ENCODE measurements around the gene KRT35.

Gene KRT35

GRCh38 chr17:41511716-41512115, 30.8 kb upstream of the KRT35 start:
- no peak overlapping the region for H3K4me3 ChIP-seq (ENCODE audit: low read length)
- no peak for TF ChIP-seq CTCF (conservative IDR thresholded peaks at IDR 0.05; ENCODE audit: low read length)
- no peak for DNase-seq (ENCODE audit: low read depth)

- TF ChIP-seq CTCF (conservative IDR thresholded peaks at IDR 0.05; ENCODE audit: low read length): no peak
- DNase-seq (ENCODE audit: low read depth): no peak
- no peak overlapping the region for H3K4me3 ChIP-seq (ENCODE audit: low read length)
Observed at GRCh38 chr17:41511116-41511515, 30.2 kb upstream of the KRT35 start.

GRCh38 chr17:41510251-41511065, 29.5 kb upstream of the KRT35 start:
- H3K4me3 ChIP-seq (ENCODE audit: low read length): no peak overlapping the region
- TF ChIP-seq CTCF (conservative IDR thresholded peaks at IDR 0.05; ENCODE audit: low read length): no peak
- DNase-seq (ENCODE audit: low read depth): no peak

- no peak for TF ChIP-seq CTCF (conservative IDR thresholded peaks at IDR 0.05; ENCODE audit: low read length)
- no peak for DNase-seq (ENCODE audit: low read depth)
- H3K4me3 ChIP-seq (ENCODE audit: low read length): no peak overlapping the region
Observed at GRCh38 chr17:41507315-41507880, 26.4 kb upstream of the KRT35 start.

GRCh38 chr17:41505809-41506767, 25.1 kb upstream of the KRT35 start:
- no peak for TF ChIP-seq CTCF (conservative IDR thresholded peaks at IDR 0.05; ENCODE audit: low read length)
- no peak overlapping the region for H3K4me3 ChIP-seq (ENCODE audit: low read length)
- no peak for DNase-seq (ENCODE audit: low read depth)

- no peak for TF ChIP-seq CTCF (conservative IDR thresholded peaks at IDR 0.05; ENCODE audit: low read length)
- no peak for DNase-seq (ENCODE audit: low read depth)
- H3K4me3 ChIP-seq (ENCODE audit: low read length): no peak within 1 kb of the TSS
Observed at GRCh38 chr17:41505007-41505808, 24.3 kb upstream of the KRT35 start, which contains the start of gene KRT13. KRT13 (minus strand) TSS chr17:41505612; CDS start chr17:41505550, 62 bp downstream.
